IMR-90 (cell line): ENCODE results near the gene RTF1.
"Not testable (repeated sequence)": the region's sequence is repeated elsewhere in the genome, so short reads cannot be mapped to it uniquely, and the experiment has no call there.

Experiments
- BHLHE40 ChIP-seq: fragments of 150-350 bp; IDR thresholded peaks from 2 replicates; pipeline ENCODE4 v1.6.1; 2016; ENCODE audit warnings: mild to moderate bottlenecking, low read depth, low read length
- CEBPB ChIP-seq: IDR thresholded peaks from 2 replicates; pipeline ENCODE4 v1.6.1; 2012; ENCODE audit warnings: low read depth, low read length, improper control_type of control experiment
- MAFK ChIP-seq: IDR thresholded peaks from 2 replicates; pipeline ENCODE4 v1.6.1; 2012; ENCODE audit warnings: low read depth, low read length, improper control_type of control experiment
- MAZ ChIP-seq: IDR thresholded peaks from 2 replicates; pipeline ENCODE4 v1.6.1; 2012; ENCODE audit warnings: low read depth, mild to moderate bottlenecking, low read length, improper control_type of control experiment, moderate library complexity, borderline replicate concordance
- MXI1 ChIP-seq: IDR thresholded peaks from 2 replicates; pipeline ENCODE4 v1.6.1; 2012; ENCODE audit warnings: low read depth, mild to moderate bottlenecking, low read length, moderate library complexity, borderline replicate concordance
- POLR2A ChIP-seq: IDR thresholded peaks from 2 replicates; pipeline ENCODE4 v1.6.1; 2012; ENCODE audit warnings: mild to moderate bottlenecking, low read depth, low read length
- RCOR1 ChIP-seq: IDR thresholded peaks from 2 replicates; pipeline ENCODE4 v1.6.1; 2012; ENCODE audit warnings: mild to moderate bottlenecking, low read length, improper control_type of control experiment; ENCODE audit not compliant: insufficient replicate concordance
- RFX5 ChIP-seq: IDR thresholded peaks from 2 replicates; pipeline ENCODE4 v1.8.0; 2012; ENCODE audit warnings: low read depth, mild to moderate bottlenecking, low read length, moderate library complexity
- TF ChIP-seq, protein P1 (sequence below): conservative IDR thresholded peaks from 2 replicates; pipeline ENCODE4 v1.5.1; 2012; ENCODE audit warnings: mild to moderate bottlenecking, low read depth, low read length, improper control_type of control experiment

- not testable (repeated sequence) for TF ChIP-seq CEBPB, POLR2A, MXI1, BHLHE40, MAZ, RCOR1, RFX5, MAFK
- TF ChIP-seq, protein P1, sequence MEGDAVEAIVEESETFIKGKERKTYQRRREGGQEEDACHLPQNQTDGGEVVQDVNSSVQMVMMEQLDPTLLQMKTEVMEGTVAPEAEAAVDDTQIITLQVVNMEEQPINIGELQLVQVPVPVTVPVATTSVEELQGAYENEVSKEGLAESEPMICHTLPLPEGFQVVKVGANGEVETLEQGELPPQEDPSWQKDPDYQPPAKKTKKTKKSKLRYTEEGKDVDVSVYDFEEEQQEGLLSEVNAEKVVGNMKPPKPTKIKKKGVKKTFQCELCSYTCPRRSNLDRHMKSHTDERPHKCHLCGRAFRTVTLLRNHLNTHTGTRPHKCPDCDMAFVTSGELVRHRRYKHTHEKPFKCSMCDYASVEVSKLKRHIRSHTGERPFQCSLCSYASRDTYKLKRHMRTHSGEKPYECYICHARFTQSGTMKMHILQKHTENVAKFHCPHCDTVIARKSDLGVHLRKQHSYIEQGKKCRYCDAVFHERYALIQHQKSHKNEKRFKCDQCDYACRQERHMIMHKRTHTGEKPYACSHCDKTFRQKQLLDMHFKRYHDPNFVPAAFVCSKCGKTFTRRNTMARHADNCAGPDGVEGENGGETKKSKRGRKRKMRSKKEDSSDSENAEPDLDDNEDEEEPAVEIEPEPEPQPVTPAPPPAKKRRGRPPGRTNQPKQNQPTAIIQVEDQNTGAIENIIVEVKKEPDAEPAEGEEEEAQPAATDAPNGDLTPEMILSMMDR, result not testable (repeated sequence)
Observed at GRCh38 chr15:41438745-41439144, 21.9 kb downstream of the RTF1 start.
